ENCODE data around the gene PCDH9.

GRCh38 chr13:67230404-67231288 is 510 bp upstream of the PCDH9 start:
- TF ChIP-seq CTCF (IDR thresholded peaks at IDR 0.05; ENCODE audit: low read depth, low read length) = no peak
- TF ChIP-seq MYC (IDR thresholded peaks at IDR 0.05; ENCODE audit: low read depth, low read length) = no peak
- TF ChIP-seq MAX (IDR thresholded peaks at IDR 0.05; ENCODE audit: low read depth, low read length) = no peak
